ENCODE measurements around the gene ANXA5.

DNA sequence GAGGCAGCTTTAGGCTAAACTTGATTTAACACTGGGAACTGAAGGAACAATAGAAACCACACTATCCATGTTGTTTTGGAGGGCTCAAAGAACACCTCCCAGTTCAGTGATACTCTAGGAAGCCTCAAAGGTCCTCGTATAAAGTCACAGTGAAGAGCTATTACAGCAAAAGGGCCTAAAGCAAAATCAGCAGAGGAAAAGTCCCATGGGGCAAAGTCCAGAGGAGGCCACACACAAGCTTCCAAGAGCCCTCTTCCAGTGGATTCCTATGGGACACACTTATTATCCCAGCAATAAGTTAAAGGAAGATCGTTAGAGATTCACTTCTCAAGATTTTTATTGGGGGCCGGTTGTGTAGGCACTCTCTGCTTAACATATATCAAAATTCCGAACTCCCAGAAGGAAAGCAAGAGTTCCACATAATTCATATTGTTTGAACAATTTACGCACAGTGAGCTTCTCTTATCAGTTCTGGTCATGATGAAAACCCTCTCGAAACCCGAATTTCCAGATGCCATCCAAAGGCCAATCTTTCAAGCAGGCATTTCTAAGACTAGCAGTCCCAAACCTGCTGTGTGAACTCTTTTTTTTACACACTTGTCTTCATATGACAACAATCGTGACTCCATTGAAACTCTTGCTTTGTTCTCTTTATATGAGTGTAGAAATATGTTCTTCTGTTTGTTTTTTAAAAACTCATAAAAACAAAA, 53.7 kb downstream of the ANXA5 start:
- TF ChIP-seq, protein P1, sequence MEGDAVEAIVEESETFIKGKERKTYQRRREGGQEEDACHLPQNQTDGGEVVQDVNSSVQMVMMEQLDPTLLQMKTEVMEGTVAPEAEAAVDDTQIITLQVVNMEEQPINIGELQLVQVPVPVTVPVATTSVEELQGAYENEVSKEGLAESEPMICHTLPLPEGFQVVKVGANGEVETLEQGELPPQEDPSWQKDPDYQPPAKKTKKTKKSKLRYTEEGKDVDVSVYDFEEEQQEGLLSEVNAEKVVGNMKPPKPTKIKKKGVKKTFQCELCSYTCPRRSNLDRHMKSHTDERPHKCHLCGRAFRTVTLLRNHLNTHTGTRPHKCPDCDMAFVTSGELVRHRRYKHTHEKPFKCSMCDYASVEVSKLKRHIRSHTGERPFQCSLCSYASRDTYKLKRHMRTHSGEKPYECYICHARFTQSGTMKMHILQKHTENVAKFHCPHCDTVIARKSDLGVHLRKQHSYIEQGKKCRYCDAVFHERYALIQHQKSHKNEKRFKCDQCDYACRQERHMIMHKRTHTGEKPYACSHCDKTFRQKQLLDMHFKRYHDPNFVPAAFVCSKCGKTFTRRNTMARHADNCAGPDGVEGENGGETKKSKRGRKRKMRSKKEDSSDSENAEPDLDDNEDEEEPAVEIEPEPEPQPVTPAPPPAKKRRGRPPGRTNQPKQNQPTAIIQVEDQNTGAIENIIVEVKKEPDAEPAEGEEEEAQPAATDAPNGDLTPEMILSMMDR (IDR thresholded peaks at IDR 0.05; ENCODE audit: low read depth, low read length): no peak
- no peak for TF ChIP-seq POLR2A (IDR thresholded peaks at IDR 0.05; ENCODE audit: extremely low read depth, insufficient read length)

Measured in NB4 (cell line).